ENCODE measurements around the gene BRPF3. TPM values are rescaled to one million over a fixed set of nuclear protein-coding genes. Genes with fewer than 3 reads are reported as not detected.

BRPF3 gene
- total RNA-seq, 1 experiment from 2014 or later, result 30.4 TPM

GRCh38 chr6:36280983-36281382, 84.4 kb downstream of the BRPF3 start (continued):
- TF ChIP-seq PRDM15 (CRISPR knock-in tag; IDR thresholded peaks at IDR 0.05) (no peak), GABPB1 (CRISPR knock-in tag; IDR thresholded peaks at IDR 0.05) (no peak), CREM (CRISPR knock-in tag; IDR thresholded peaks at IDR 0.05) (no peak), NFATC4 (CRISPR knock-in tag; IDR thresholded peaks at IDR 0.05) (no peak), GRHL2 (CRISPR knock-in tag; IDR thresholded peaks at IDR 0.05; ENCODE audit: insufficient replicate concordance, severe bottlenecking) (no peak), CBFB (CRISPR knock-in tag; IDR thresholded peaks at IDR 0.05; ENCODE audit: low read depth) (no peak), CTCF (IDR thresholded peaks at IDR 0.05) (no peak), TEAD4 (CRISPR knock-in tag; IDR thresholded peaks at IDR 0.05) (no peak), ESRRA (CRISPR knock-in tag; IDR thresholded peaks at IDR 0.05; ENCODE audit: borderline replicate concordance) (no peak), JUN (CRISPR knock-in tag; IDR thresholded peaks at IDR 0.05) (no peak), FOXP1 (CRISPR knock-in tag; IDR thresholded peaks at IDR 0.05; ENCODE audit: borderline replicate concordance) (no peak), ZNF138 (CRISPR knock-in tag; conservative IDR thresholded peaks at IDR 0.05) (no peak)
- TF ChIP-seq, protein P1, sequence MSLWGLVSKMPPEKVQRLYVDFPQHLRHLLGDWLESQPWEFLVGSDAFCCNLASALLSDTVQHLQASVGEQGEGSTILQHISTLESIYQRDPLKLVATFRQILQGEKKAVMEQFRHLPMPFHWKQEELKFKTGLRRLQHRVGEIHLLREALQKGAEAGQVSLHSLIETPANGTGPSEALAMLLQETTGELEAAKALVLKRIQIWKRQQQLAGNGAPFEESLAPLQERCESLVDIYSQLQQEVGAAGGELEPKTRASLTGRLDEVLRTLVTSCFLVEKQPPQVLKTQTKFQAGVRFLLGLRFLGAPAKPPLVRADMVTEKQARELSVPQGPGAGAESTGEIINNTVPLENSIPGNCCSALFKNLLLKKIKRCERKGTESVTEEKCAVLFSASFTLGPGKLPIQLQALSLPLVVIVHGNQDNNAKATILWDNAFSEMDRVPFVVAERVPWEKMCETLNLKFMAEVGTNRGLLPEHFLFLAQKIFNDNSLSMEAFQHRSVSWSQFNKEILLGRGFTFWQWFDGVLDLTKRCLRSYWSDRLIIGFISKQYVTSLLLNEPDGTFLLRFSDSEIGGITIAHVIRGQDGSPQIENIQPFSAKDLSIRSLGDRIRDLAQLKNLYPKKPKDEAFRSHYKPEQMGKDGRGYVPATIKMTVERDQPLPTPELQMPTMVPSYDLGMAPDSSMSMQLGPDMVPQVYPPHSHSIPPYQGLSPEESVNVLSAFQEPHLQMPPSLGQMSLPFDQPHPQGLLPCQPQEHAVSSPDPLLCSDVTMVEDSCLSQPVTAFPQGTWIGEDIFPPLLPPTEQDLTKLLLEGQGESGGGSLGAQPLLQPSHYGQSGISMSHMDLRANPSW (CRISPR knock-in tag; conservative IDR thresholded peaks at IDR 0.05; ENCODE audit: low read depth), result no peak

Other genes starting within 250 kb of the BRPF3 start
- gene SLC26A8, start 172.1 kb upstream of the BRPF3 start, total RNA-seq (2021), result 0.46 to 0.80 TPM (median 0.50 TPM) in 3 replicates
- gene MAPK14, start 168.9 kb upstream of the BRPF3 start, total RNA-seq (2021), result 30.8 to 34.7 TPM (median 34.0 TPM) in 3 replicates
- 13.6 to 17.8 TPM (median 17.0 TPM) in 3 replicates for gene MAPK13, start 66.2 kb upstream of the BRPF3 start, total RNA-seq (2021)
- gene PNPLA1, start 73.3 kb downstream of the BRPF3 start, total RNA-seq (2021), result not detected in 3 replicates
- 0.05 TPM in 1 of 3 replicates, not detected in the others for gene BNIP5, start 140.1 kb downstream of the BRPF3 start, total RNA-seq (2021)
- gene ETV7, start 190.9 kb downstream of the BRPF3 start, total RNA-seq (2021), result 0.68 to 1.4 TPM (median 1.2 TPM) in 3 replicates
- 0.15 TPM in 1 of 3 replicates, not detected in the others for gene PXT1, start 246.1 kb downstream of the BRPF3 start, total RNA-seq (2021)
- gene KCTD20, start 246.3 kb downstream of the BRPF3 start, total RNA-seq (2021), result 25.1 to 27.5 TPM (median 26.7 TPM) in 3 replicates

All from WTC11 (cell line).